ENCODE measurements around the gene MX1. TPM values are rescaled to one million over a fixed set of nuclear protein-coding genes. Genes with fewer than 3 reads are reported as not detected.
"Not testable (repeated sequence)": the region's sequence is repeated elsewhere in the genome, so short reads cannot be mapped to it uniquely, and the experiment has no call there.

Gene MX1
- total and polyA plus RNA-seq, 2 donors (not counting 3 experiments of a cell fraction or from before 2014, with no cell fraction given): 5.9 to 25.1 TPM

GRCh38 chr21:41419921-41420862, 5.8 kb upstream of the MX1 start:
- Histone ChIP-seq H3K9ac (replicated peaks; ENCODE audit: extremely low read depth, insufficient read depth, low read length) (peak overlapping the region; percentile 66), H3K27ac (ENCODE audit: insufficient read depth, low read depth, low read length) (peak overlapping the region; percentile 27), H3K9me1 (replicated peaks; ENCODE audit: control insufficient read depth, extremely low read depth, insufficient read depth, low read length) (no peaks in the 10 kb centered on the region), H3K4me2 (ENCODE audit: insufficient read depth, low read length) (peak overlapping the region; percentile 72), H3K4me3 (replicated peaks in 1 of 3; ENCODE audit: insufficient read depth in 1 of 3, low read depth in 1 of 3, low read length in 3 of 3) (peak overlapping the region; percentile 37 to 82 (median 39)), H2AFZ (ENCODE audit: low read depth, low read length) (peak overlapping the region; percentile 71), H3K36me3 (ENCODE audit: control insufficient read depth in 2 of 2, extremely low read depth in 1 of 2, insufficient read depth in 2 of 2, low read length in 2 of 2) (no peaks in the 10 kb centered on the region), H3K9me3 (replicated peaks; ENCODE audit: control insufficient read depth, insufficient read depth, low read length) (no peaks in the 10 kb centered on the region), H3K79me2 (ENCODE audit: control insufficient read depth, insufficient read depth, low read length) (no peaks in the 10 kb centered on the region), H3K27me3 (ENCODE audit: control insufficient read depth in 2 of 2, insufficient read depth in 2 of 2, low read length in 2 of 2) (no peaks in the 10 kb centered on the region), H3K4me1 (ENCODE audit: control insufficient read depth, extremely low read depth, insufficient read depth, low read length) (no peaks in the 10 kb centered on the region), H4K20me1 (replicated peaks; ENCODE audit: control insufficient read depth, extremely low read depth, insufficient read depth, low read length) (no peaks in the 10 kb centered on the region)
- CTCF ChIA-PET: no interaction called here
- intact Hi-C loops (cut with micrococcal nuclease): loop anchor here (5.0 kb wide), 1 partner anchor 253 kb away; the partner anchor contains the start of gene BACE2
- dilution Hi-C loops (cut with MboI; ENCODE audit: extremely low pct_ligation_motif_present, low sequenced_read_pairs): no loop called here
- TF ChIP-seq POLR2A (IDR thresholded peaks at IDR 0.05; ENCODE audit: low read depth, low read length) (no peak), POLR2AphosphoS5 (IDR thresholded peaks at IDR 0.05; ENCODE audit: insufficient read depth, low read depth, low read length) (no peak), EZH2 (IDR thresholded peaks at IDR 0.05; ENCODE audit: borderline replicate concordance, low read depth, low read length, severe bottlenecking) (no peak), FOS (IDR thresholded peaks at IDR 0.05; ENCODE audit: borderline replicate concordance, insufficient read depth, low read length) (no peak), CTCF (IDR thresholded peaks at IDR 0.05; ENCODE audit: extremely low read depth in 1 of 2, insufficient read depth in 1 of 2, low read depth in 1 of 2, low read length in 2 of 2) (no peak), MYC (IDR thresholded peaks at IDR 0.05; ENCODE audit: low read depth, low read length) (no peak), GATA2 (IDR thresholded peaks at IDR 0.05; ENCODE audit: insufficient read depth, insufficient read length, low read depth, low read length) (no peak), JUN (IDR thresholded peaks at IDR 0.05; ENCODE audit: borderline replicate concordance, insufficient read depth, insufficient read length, low read depth) (no peak), MAX (IDR thresholded peaks at IDR 0.05; ENCODE audit: insufficient read depth, insufficient read length) (no peak)
- BruUV-seq (replicated peaks): TSS peak; percentile 72
- POLR2A ChIA-PET: no interaction called here
- peak; percentile 93 for FAIRE-seq
- DNase-seq (ENCODE audit: low read depth, low spot score): peak; percentile 91

- CTCF ChIA-PET; dilution Hi-C loops (cut with MboI; ENCODE audit: extremely low pct_ligation_motif_present, low sequenced_read_pairs); BruUV-seq (replicated peaks); H3K4me1 ChIP-seq (ENCODE audit: control insufficient read depth, extremely low read depth, insufficient read depth, low read length); H3K27me3 ChIP-seq (ENCODE audit: control insufficient read depth in 2 of 2, insufficient read depth in 2 of 2, low read length in 2 of 2); H2AFZ ChIP-seq (ENCODE audit: low read depth, low read length); POLR2A ChIA-PET; H3K9me3 ChIP-seq (replicated peaks; ENCODE audit: control insufficient read depth, insufficient read depth, low read length); DNase-seq (ENCODE audit: low read depth, low spot score); FAIRE-seq; H4K20me1 ChIP-seq (replicated peaks; ENCODE audit: control insufficient read depth, extremely low read depth, insufficient read depth, low read length); H3K36me3 ChIP-seq (ENCODE audit: control insufficient read depth in 2 of 2, extremely low read depth in 1 of 2, insufficient read depth in 2 of 2, low read length in 2 of 2); H3K79me2 ChIP-seq (ENCODE audit: control insufficient read depth, insufficient read depth, low read length); H3K9me1 ChIP-seq (replicated peaks; ENCODE audit: control insufficient read depth, extremely low read depth, insufficient read depth, low read length): not testable (repeated sequence)
- Histone ChIP-seq H3K4me3 (replicated peaks in 1 of 3; ENCODE audit: insufficient read depth in 1 of 3, low read depth in 1 of 3, low read length in 3 of 3) (peak overlapping the region in 1 of 3 experiments; percentile 39), H3K4me2 (ENCODE audit: insufficient read depth, low read length) (peak overlapping the region; percentile 45), H3K9ac (replicated peaks; ENCODE audit: extremely low read depth, insufficient read depth, low read length) (peak overlapping the region; percentile 66), H3K27ac (ENCODE audit: insufficient read depth, low read depth, low read length) (peak overlapping the region; percentile 27)
- intact Hi-C loops (cut with micrococcal nuclease): loop anchor here (5.0 kb wide), 1 partner anchor 254 kb away; the partner anchor contains the start of gene BACE2
Observed at GRCh38 chr21:41420998-41421397, 5.0 kb upstream of the MX1 start.

Data from endothelial cell of umbilical vein (primary cell).